HG03025 (cell line): ENCODE measurements around the gene ARHGAP26.
"Not testable (repeated sequence)": the region's sequence is repeated elsewhere in the genome, so short reads cannot be mapped to it uniquely, and the experiment has no call there.

ENCODE experiments used
- ATAC-seq: cut with Tn5 transposase; IDR thresholded peaks from one replicate; pipeline ENCODE4 v1.9.1; 2021; ENCODE audit warnings: mild to moderate bottlenecking, moderate library complexity; ENCODE audit not compliant: unreplicated experiment, low FRiP score

The ARHGAP26 gene

GRCh38 chr5:142922223-142922952, 152.2 kb downstream of the ARHGAP26 start:
- no peak for ATAC-seq

- no peak for ATAC-seq
Observed at GRCh38 chr5:142924135-142924883, 154.1 kb downstream of the ARHGAP26 start.

GRCh38 chr5:142925795-142926194, 155.6 kb downstream of the ARHGAP26 start:
- no peak for ATAC-seq

GRCh38 chr5:142926549-142926948, 156.4 kb downstream of the ARHGAP26 start:
- ATAC-seq: no peak

- ATAC-seq: not testable (repeated sequence)
Observed at GRCh38 chr5:142928999-142929398, 158.8 kb downstream of the ARHGAP26 start.

GRCh38 chr5:142929587-142929986, 159.4 kb downstream of the ARHGAP26 start:
- ATAC-seq: no peak

GRCh38 chr5:142930395-142931110, 160.4 kb downstream of the ARHGAP26 start:
- no peak for ATAC-seq

- no peak for ATAC-seq
Observed at GRCh38 chr5:142931896-142932686, 161.9 kb downstream of the ARHGAP26 start.

- no peak for ATAC-seq
Observed at GRCh38 chr5:142934051-142934762, 164.0 kb downstream of the ARHGAP26 start.

GRCh38 chr5:142935014-142935413, 164.8 kb downstream of the ARHGAP26 start:
- ATAC-seq: no peak

GRCh38 chr5:142937374-142937773, 167.2 kb downstream of the ARHGAP26 start:
- ATAC-seq: no peak

- ATAC-seq: no peak
Observed at GRCh38 chr5:142938266-142938880, 168.2 kb downstream of the ARHGAP26 start.

GRCh38 chr5:142939006-142939405, 168.8 kb downstream of the ARHGAP26 start:
- no peak for ATAC-seq

- ATAC-seq: no peak
Observed at GRCh38 chr5:142939884-142940283, 169.7 kb downstream of the ARHGAP26 start.

- ATAC-seq: no peak
Observed at GRCh38 chr5:142941245-142941644, 171.1 kb downstream of the ARHGAP26 start.

- no peak for ATAC-seq
Observed at GRCh38 chr5:142942901-142943300, 172.7 kb downstream of the ARHGAP26 start.

GRCh38 chr5:142944140-142944539, 174.0 kb downstream of the ARHGAP26 start:
- ATAC-seq: no peak

GRCh38 chr5:142945321-142945720, 175.1 kb downstream of the ARHGAP26 start:
- ATAC-seq: no peak

- ATAC-seq: no peak
Observed at GRCh38 chr5:142945845-142946244, 175.7 kb downstream of the ARHGAP26 start.
